ENCODE data around the gene MED27.

DNA sequence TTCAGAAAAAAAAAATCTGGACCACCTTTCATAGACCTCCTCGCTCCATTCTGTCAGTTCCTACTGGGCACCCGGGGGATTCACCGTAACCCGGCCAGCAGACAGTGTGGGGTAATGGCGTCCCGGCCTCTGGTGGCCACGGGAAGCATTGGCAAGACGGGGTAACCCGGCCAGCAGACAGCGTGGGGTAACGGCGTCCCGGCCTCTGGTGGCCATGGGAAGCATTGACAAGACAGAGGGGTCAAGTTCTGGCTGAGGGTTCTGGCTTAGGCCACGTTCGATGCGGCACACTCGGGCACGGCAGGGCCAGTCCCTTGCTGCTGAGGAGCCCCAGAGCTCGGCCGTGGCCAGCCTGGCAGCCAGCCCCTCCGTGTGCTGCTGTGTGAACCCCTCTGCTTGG is 223.6 kb downstream of the MED27 start:
- TF ChIP-seq, protein P1, sequence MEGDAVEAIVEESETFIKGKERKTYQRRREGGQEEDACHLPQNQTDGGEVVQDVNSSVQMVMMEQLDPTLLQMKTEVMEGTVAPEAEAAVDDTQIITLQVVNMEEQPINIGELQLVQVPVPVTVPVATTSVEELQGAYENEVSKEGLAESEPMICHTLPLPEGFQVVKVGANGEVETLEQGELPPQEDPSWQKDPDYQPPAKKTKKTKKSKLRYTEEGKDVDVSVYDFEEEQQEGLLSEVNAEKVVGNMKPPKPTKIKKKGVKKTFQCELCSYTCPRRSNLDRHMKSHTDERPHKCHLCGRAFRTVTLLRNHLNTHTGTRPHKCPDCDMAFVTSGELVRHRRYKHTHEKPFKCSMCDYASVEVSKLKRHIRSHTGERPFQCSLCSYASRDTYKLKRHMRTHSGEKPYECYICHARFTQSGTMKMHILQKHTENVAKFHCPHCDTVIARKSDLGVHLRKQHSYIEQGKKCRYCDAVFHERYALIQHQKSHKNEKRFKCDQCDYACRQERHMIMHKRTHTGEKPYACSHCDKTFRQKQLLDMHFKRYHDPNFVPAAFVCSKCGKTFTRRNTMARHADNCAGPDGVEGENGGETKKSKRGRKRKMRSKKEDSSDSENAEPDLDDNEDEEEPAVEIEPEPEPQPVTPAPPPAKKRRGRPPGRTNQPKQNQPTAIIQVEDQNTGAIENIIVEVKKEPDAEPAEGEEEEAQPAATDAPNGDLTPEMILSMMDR (IDR thresholded peaks at IDR 0.05) = no peak
- TF ChIP-seq EP300 (IDR thresholded peaks at IDR 0.05) (no peak), POLR2AphosphoS5 (IDR thresholded peaks at IDR 0.05) (no peak)
